KMS-11 (cell line): ENCODE data around the gene RGS4.

ENCODE experiments used
- H2AFZ ChIP-seq: fragments of 200-600 bp; sonication (generic); 2 replicates; pipeline ENCODE4 v1.6.1; 2016; ENCODE audit warnings: antibody characterized with exemption, mixed run types, low read depth
- H3K27ac ChIP-seq: fragments of 200-600 bp; sonication (generic); 2 replicates; pipeline ENCODE4 v1.6.1; 2016; ENCODE audit warnings: mild to moderate bottlenecking, mixed run types
- H3K27me3 ChIP-seq: fragments of 200-600 bp; sonication (generic); 2 replicates; pipeline ENCODE4 v1.6.1; 2017; ENCODE audit warnings: mild to moderate bottlenecking, low read depth, mixed run types, moderate library complexity; ENCODE audit not compliant: insufficient read depth
- H3K36me3 ChIP-seq: fragments of 200-600 bp; sonication (generic); 2 replicates; pipeline ENCODE4 v1.6.1; 2017; ENCODE audit warnings: mild to moderate bottlenecking, mixed run types; ENCODE audit not compliant: insufficient read depth
- H3K4me1 ChIP-seq: fragments of 200-600 bp; sonication (generic); 2 replicates; pipeline ENCODE4 v1.6.1; 2016; ENCODE audit warnings: mild to moderate bottlenecking, low read depth, mixed run types; ENCODE audit not compliant: poor library complexity, severe bottlenecking
- H3K4me2 ChIP-seq: fragments of 200-600 bp; sonication (generic); 2 replicates; pipeline ENCODE4 v1.7.0; 2016; ENCODE audit warnings: mild to moderate bottlenecking, mixed run types
- H3K4me3 ChIP-seq: fragments of 200-600 bp; sonication (generic); IDR thresholded peaks from 2 replicates; pipeline ENCODE4 v1.6.1; 2017; ENCODE audit warnings: low read depth, low read length, mixed read lengths; ENCODE audit not compliant: insufficient read depth
- H3K79me2 ChIP-seq: fragments of 200-600 bp; sonication (generic); 2 replicates; pipeline ENCODE4 v1.6.1; 2016; ENCODE audit warnings: low read depth, mixed run types; ENCODE audit not compliant: insufficient read depth
- H3K9ac ChIP-seq: fragments of 200-600 bp; sonication (generic); 2 replicates; pipeline ENCODE4 v1.6.1; 2016; ENCODE audit warnings: mild to moderate bottlenecking, mixed run types
- H4K20me1 ChIP-seq: fragments of 200-600 bp; sonication (generic); 2 replicates; pipeline ENCODE4 v1.6.1; 2016; ENCODE audit warnings: mild to moderate bottlenecking, mixed run types; ENCODE audit not compliant: insufficient read depth
- CTCF ChIP-seq: fragments of 200-600 bp; sonication (generic); conservative IDR thresholded peaks from 2 replicates; pipeline ENCODE4 v1.6.1; 2017; ENCODE audit warnings: low read depth, mild to moderate bottlenecking, antibody characterized with exemption, low read length, moderate library complexity, mixed read lengths

The RGS4 gene

GRCh38 chr1:163066686-163067085 lies 2.5 kb upstream of the RGS4 start:
- H3K27ac ChIP-seq, result no peak overlapping the region
- H2AFZ ChIP-seq, result no peak overlapping the region
- no peak overlapping the region for H3K4me3 ChIP-seq
- no peaks in the 10 kb centered on the region for H3K36me3 ChIP-seq
- H3K27me3 ChIP-seq, result no peaks in the 10 kb centered on the region
- no peak overlapping the region for H3K4me2 ChIP-seq
- no peaks in the 10 kb centered on the region for H3K79me2 ChIP-seq
- no peak overlapping the region for H3K9ac ChIP-seq
- H3K4me1 ChIP-seq, result no peaks in the 10 kb centered on the region
- no peaks in the 10 kb centered on the region for H4K20me1 ChIP-seq
- no peak for TF ChIP-seq CTCF

- H3K79me2 ChIP-seq, result no peaks in the 10 kb centered on the region
- no peaks in the 10 kb centered on the region for H3K36me3 ChIP-seq
- no peak overlapping the region for H3K4me3 ChIP-seq
- H3K4me1 ChIP-seq, result no peaks in the 10 kb centered on the region
- no peak overlapping the region for H3K27ac ChIP-seq
- H3K4me2 ChIP-seq, result no peak overlapping the region
- no peak overlapping the region for H3K9ac ChIP-seq
- no peaks in the 10 kb centered on the region for H3K27me3 ChIP-seq
- H2AFZ ChIP-seq, result no peak overlapping the region
- no peaks in the 10 kb centered on the region for H4K20me1 ChIP-seq
- TF ChIP-seq CTCF, result no peak
Observed at GRCh38 chr1:163068716-163069115, 445 bp upstream of the RGS4 start.

GRCh38 chr1:163069655-163070277 lies 605 bp downstream of the RGS4 start:
- Histone ChIP-seq H3K9ac (no peak overlapping the region), H3K4me2 (no peak overlapping the region), H3K4me1 (no peaks in the 10 kb centered on the region), H2AFZ (no peak overlapping the region), H3K27me3 (no peaks in the 10 kb centered on the region), H3K27ac (no peak overlapping the region), H3K4me3 (no peak overlapping the region), H3K36me3 (no peaks in the 10 kb centered on the region), H4K20me1 (no peaks in the 10 kb centered on the region), H3K79me2 (no peaks in the 10 kb centered on the region)
- no peak for TF ChIP-seq CTCF

GRCh38 chr1:163071405-163072255 lies 2.5 kb downstream of the RGS4 start:
- no peaks in the 10 kb centered on the region for H3K36me3 ChIP-seq
- no peaks in the 10 kb centered on the region for H3K27me3 ChIP-seq
- H3K27ac ChIP-seq, result no peak overlapping the region
- H3K4me2 ChIP-seq, result no peak overlapping the region
- no peak overlapping the region for H2AFZ ChIP-seq
- TF ChIP-seq CTCF, result peak; percentile 82
- H3K4me3 ChIP-seq, result no peak overlapping the region
- no peaks in the 10 kb centered on the region for H3K4me1 ChIP-seq
- no peaks in the 10 kb centered on the region for H3K79me2 ChIP-seq
- H4K20me1 ChIP-seq, result no peaks in the 10 kb centered on the region
- H3K9ac ChIP-seq, result no peak overlapping the region
